SH-SY5Y (cell line): ENCODE measurements around the gene RPL22L1.

Experiments
- GATA2 ChIP-seq: IDR thresholded peaks from 2 replicates; pipeline ENCODE4 v1.6.1; 2011; ENCODE audit warnings: mild to moderate bottlenecking, low read depth, low read length
- GATA3 ChIP-seq: IDR thresholded peaks from 2 replicates; pipeline ENCODE4 v1.6.1; 2011; ENCODE audit warnings: low read depth, mild to moderate bottlenecking, low read length, moderate library complexity

DNA sequence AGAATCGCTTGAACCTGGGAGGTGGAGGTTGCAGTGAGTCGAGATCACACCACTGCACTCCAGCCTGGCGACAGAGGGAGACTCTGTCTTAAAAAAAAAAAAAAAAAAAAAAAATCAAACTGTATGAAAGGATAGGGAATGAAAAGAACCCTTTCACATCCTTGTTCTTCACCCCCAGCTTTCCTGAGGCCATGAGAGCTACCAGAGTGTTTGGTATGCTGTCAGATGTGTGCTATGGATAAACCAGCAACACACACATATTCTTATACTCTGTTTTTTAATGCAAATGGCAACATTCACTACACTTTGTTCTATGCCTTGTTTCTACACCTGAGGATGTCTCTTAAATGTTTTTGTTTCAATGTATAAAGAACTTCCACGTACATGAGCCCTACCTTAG, 33.5 kb downstream of the RPL22L1 start:
- TF ChIP-seq GATA2 (no peak), GATA3 (no peak)
